ENCODE data around the gene FMNL2. TPM values are rescaled to one million over a fixed set of nuclear protein-coding genes. Genes with fewer than 3 reads are reported as not detected.

The FMNL2 gene
- total and polyA plus RNA-seq, 2 of the 4 experiments (the other 2 are of a cell fraction) = 10.9 to 11.4 TPM

GRCh38 chr2:152437276-152438108 lies 102.5 kb downstream of the FMNL2 start:
- no peak overlapping the region for H3K4me3 ChIP-seq (ENCODE audit: insufficient read depth, low read depth, low read length)
- no peak overlapping the region for H3K56ac ChIP-seq (ENCODE audit: extremely low read depth, insufficient read depth, low read length)
- WGBS, 2 experiments (ENCODE audit: extremely low coverage in 2 of 2, insufficient read length in 1 of 2) = no CpG with 5 or more reads among the region's 5 CpGs
- H3K4ac ChIP-seq (ENCODE audit: low read depth, low read length) = no peak overlapping the region
- no TSS peak for BruUV-seq (replicated peaks)
- H3K23ac ChIP-seq (ENCODE audit: low read depth, low read length) = no peak overlapping the region
- H4K8ac ChIP-seq (ENCODE audit: low read depth in 2 of 2, low read length in 2 of 2) = no peak overlapping the region
- H2AK9ac ChIP-seq (replicated peaks; ENCODE audit: low read depth, low read length, poor library complexity) = no peak overlapping the region
- no peak overlapping the region for H3K18ac ChIP-seq (ENCODE audit: low read depth, low read length)
- intact Hi-C loops (cut with micrococcal nuclease) = loop anchor here (2.0 kb wide), 1 partner anchor 13 kb away; no protein-coding TSS in a partner anchor
- no peak overlapping the region for H2BK15ac ChIP-seq (ENCODE audit: low read depth, low read length)
- ChIA-PET CTCF (no interaction called here), POLR2A (ENCODE audit: unreplicated experiment) (no interaction called here)
- H4K5ac ChIP-seq (ENCODE audit: low read depth, low read length) = no peak overlapping the region
- no peak overlapping the region for H2BK5ac ChIP-seq (ENCODE audit: low read depth, low read length, poor library complexity, severe bottlenecking)
- ATAC-seq (ENCODE audit: low read depth) (no peak), DNase-seq (no peak)
- dilution Hi-C loops (cut with HindIII; ENCODE audit: low sequenced_read_pairs, unreplicated experiment) = no loop called here
- H3K27ac ChIP-seq (ENCODE audit: insufficient read depth, low read length) = no peak overlapping the region
- H3K27me3 ChIP-seq (ENCODE audit: control insufficient read depth, insufficient read depth, low read length) = no peaks in the 10 kb centered on the region
- H2BK120ac ChIP-seq (ENCODE audit: low read depth, low read length) = no peak overlapping the region
- no peaks in the 10 kb centered on the region for H3K36me3 ChIP-seq (ENCODE audit: control insufficient read depth, insufficient read depth, low read length)
- H3K9me3 ChIP-seq (ENCODE audit: control insufficient read depth, insufficient read depth, low read length) = no peaks in the 10 kb centered on the region
- H2AK5ac ChIP-seq (ENCODE audit: low read depth, low read length) = no peak overlapping the region
- H3K79me1 ChIP-seq (ENCODE audit: low read depth in 1 of 2, low read length in 2 of 2) = peaks cover 9 to 27% of the 10 kb centered on the region in 2 experiments; a peak in 2 of 4 replicates
- H3K4me2 ChIP-seq (ENCODE audit: low read depth, low read length) = no peak overlapping the region
- H3K4me1 ChIP-seq (ENCODE audit: control insufficient read depth, insufficient read depth, low read length) = no peaks in the 10 kb centered on the region
- in situ Hi-C loops (cut with MboI; ENCODE audit: low sequenced_read_pairs) = no loop called here
- no peak overlapping the region for H3K14ac ChIP-seq (replicated peaks; ENCODE audit: low read depth, low read length)
- no peaks in the 10 kb centered on the region; the same call in 1 of the 2 replicates for H4K20me1 ChIP-seq (ENCODE audit: insufficient read depth, low read length)
- no peak overlapping the region for H2AFZ ChIP-seq (replicated peaks; ENCODE audit: low read length, poor library complexity)
- H2BK20ac ChIP-seq (ENCODE audit: low read depth, low read length) = no peak overlapping the region
- H4K91ac ChIP-seq (ENCODE audit: insufficient read depth, low read depth, low read length) = no peak overlapping the region
- H3K9ac ChIP-seq (ENCODE audit: low read depth, low read length) = no peak overlapping the region
- H3K9me1 ChIP-seq (ENCODE audit: insufficient read depth, low read length) = no peaks in the 10 kb centered on the region
- TF ChIP-seq RCOR1 (IDR thresholded peaks at IDR 0.05; ENCODE audit: insufficient replicate concordance, low read length) (no peak), MAFK (IDR thresholded peaks at IDR 0.05; ENCODE audit: low read depth, low read length) (no peak), CEBPB (IDR thresholded peaks at IDR 0.05; ENCODE audit: low read depth, low read length) (no peak), RFX5 (IDR thresholded peaks at IDR 0.05; ENCODE audit: low read depth, low read length) (no peak), BHLHE40 (IDR thresholded peaks at IDR 0.05; ENCODE audit: low read depth, low read length) (no peak), USF2 (IDR thresholded peaks at IDR 0.05; ENCODE audit: low read depth, low read length) (no peak), CHD1 (IDR thresholded peaks at IDR 0.05; ENCODE audit: low read depth, low read length) (no peak), SMC3 (IDR thresholded peaks at IDR 0.05; ENCODE audit: low read depth, low read length) (no peak), RAD21 (IDR thresholded peaks at IDR 0.05; ENCODE audit: low read length) (no peak), NFE2L2 (IDR thresholded peaks at IDR 0.05; ENCODE audit: low read depth, low read length) (no peak), ELK1 (IDR thresholded peaks at IDR 0.05; ENCODE audit: borderline replicate concordance, low read depth, low read length) (no peak), MAZ (IDR thresholded peaks at IDR 0.05; ENCODE audit: borderline replicate concordance, low read depth, low read length) (no peak), FOS (IDR thresholded peaks at IDR 0.05; ENCODE audit: low read depth, low read length) (no peak), POLR2A (IDR thresholded peaks at IDR 0.05; ENCODE audit: low read depth, low read length) (no peak), CTCF (conservative IDR thresholded peaks at IDR 0.05; ENCODE audit: low read depth, low read length) (no peak)

All from IMR-90 (cell line).